OCI-LY3 (cell line): ENCODE measurements around the gene CYP4F3.
"Not testable (repeated sequence)": the region's sequence is repeated elsewhere in the genome, so short reads cannot be mapped to it uniquely, and the experiment has no call there.

Source experiments
- EZH2phosphoT487 ChIP-seq: fragments of 200-600 bp; shearing (Covaris generic); IDR thresholded peaks from 2 replicates; pipeline ENCODE4 v1.6.1; 2018; ENCODE audit warnings: antibody characterized with exemption, mixed run types, low read depth
- TF ChIP-seq, protein P1 (sequence below): fragments of 200-600, 300-600 bp; sonication (generic); IDR thresholded peaks from 2 replicates; pipeline ENCODE4 v1.5.1; 2014; ENCODE audit warnings: antibody characterized with exemption, low read length, low read depth

DNA sequence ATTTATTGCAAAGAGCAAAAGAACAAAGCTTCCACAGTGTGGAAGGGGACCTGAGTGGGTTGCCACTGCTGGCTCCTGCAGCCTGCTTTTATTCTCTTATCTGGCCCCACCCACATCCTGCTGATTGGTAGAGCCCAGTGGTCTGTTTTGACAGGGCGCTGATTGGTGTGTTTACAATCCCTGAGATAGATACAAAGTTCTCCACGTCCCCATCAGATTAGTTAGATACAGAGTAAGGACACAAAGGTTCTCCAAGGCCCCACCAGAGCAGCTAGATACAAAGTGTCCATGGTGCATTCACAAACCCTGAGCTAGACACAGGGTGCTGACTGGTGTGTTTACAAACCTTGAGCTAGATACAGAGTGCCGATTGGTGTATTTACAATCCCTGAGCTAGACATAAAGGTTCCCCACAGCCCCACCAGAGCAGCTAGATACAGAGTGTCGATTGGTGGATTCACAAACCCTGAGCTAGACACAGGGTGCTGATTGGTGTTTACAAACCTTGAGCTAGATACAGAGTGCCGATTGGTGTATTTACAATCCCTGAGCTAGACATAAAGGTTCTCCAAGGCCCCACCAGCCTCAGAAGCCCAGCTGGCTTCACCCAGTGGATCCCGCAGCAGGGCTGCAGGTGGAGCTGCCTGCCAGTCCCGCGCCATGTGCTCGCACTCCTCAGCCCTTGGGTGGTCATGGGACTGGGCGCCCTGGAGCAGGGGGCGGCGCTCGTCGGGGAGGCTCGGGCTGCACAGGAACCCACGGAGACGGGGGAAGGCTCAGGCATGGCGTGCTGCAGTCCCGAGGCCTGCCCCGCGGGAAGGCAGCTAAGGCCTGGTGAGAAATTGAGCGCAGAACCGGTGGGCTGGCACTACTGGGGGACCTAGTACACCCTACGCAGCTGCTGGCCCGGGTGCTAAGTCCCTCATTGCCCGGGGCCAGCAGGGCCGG is 32.4 kb upstream of the CYP4F3 start:
- TF ChIP-seq, protein P1, sequence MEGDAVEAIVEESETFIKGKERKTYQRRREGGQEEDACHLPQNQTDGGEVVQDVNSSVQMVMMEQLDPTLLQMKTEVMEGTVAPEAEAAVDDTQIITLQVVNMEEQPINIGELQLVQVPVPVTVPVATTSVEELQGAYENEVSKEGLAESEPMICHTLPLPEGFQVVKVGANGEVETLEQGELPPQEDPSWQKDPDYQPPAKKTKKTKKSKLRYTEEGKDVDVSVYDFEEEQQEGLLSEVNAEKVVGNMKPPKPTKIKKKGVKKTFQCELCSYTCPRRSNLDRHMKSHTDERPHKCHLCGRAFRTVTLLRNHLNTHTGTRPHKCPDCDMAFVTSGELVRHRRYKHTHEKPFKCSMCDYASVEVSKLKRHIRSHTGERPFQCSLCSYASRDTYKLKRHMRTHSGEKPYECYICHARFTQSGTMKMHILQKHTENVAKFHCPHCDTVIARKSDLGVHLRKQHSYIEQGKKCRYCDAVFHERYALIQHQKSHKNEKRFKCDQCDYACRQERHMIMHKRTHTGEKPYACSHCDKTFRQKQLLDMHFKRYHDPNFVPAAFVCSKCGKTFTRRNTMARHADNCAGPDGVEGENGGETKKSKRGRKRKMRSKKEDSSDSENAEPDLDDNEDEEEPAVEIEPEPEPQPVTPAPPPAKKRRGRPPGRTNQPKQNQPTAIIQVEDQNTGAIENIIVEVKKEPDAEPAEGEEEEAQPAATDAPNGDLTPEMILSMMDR: not testable (repeated sequence)
- not testable (repeated sequence) for TF ChIP-seq EZH2phosphoT487
